ENCODE results near the gene HEG1.
"Not testable (repeated sequence)": the region's sequence is repeated elsewhere in the genome, so short reads cannot be mapped to it uniquely, and the experiment has no call there.

HEG1 gene

DNA sequence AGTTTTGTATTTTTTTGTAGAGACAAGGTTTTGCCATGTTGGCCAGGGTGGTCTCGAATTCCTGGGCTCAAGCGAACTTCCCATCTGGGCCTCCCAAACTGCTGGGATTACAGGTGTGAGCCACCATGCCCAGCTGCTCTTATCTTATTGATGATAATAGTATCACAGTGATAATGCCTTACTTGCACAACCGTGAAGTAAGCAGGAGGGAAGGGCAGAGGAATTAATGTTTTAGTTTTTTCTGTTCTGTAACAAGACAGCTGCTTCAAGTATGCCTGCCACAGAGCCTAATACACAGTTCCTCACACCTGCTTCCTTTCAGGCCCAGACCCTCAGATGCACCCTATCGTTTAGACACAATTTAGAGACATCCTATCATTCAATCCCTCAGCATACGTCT is 95.1 kb downstream of the HEG1 start:
- H3K27me3 ChIP-seq (ENCODE audit: insufficient read depth, poor library complexity, severe bottlenecking): no peaks in the 10 kb centered on the region
- TF ChIP-seq, protein P1, sequence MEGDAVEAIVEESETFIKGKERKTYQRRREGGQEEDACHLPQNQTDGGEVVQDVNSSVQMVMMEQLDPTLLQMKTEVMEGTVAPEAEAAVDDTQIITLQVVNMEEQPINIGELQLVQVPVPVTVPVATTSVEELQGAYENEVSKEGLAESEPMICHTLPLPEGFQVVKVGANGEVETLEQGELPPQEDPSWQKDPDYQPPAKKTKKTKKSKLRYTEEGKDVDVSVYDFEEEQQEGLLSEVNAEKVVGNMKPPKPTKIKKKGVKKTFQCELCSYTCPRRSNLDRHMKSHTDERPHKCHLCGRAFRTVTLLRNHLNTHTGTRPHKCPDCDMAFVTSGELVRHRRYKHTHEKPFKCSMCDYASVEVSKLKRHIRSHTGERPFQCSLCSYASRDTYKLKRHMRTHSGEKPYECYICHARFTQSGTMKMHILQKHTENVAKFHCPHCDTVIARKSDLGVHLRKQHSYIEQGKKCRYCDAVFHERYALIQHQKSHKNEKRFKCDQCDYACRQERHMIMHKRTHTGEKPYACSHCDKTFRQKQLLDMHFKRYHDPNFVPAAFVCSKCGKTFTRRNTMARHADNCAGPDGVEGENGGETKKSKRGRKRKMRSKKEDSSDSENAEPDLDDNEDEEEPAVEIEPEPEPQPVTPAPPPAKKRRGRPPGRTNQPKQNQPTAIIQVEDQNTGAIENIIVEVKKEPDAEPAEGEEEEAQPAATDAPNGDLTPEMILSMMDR (IDR thresholded peaks at IDR 0.05; ENCODE audit: insufficient read depth, low read length): no peak
- TF ChIP-seq SPI1 (IDR thresholded peaks at IDR 0.05; ENCODE audit: borderline replicate concordance, low read depth) (no peak), GABPA (IDR thresholded peaks at IDR 0.05; ENCODE audit: low read depth) (no peak), POLR2AphosphoS5 (IDR thresholded peaks at IDR 0.05; ENCODE audit: low read depth) (no peak), REST (IDR thresholded peaks at IDR 0.05; ENCODE audit: insufficient replicate concordance, low read depth) (no peak)
- no peak overlapping the region for H3K4me3 ChIP-seq (replicated peaks; ENCODE audit: insufficient read depth, low read length)
- DNase-seq (ENCODE audit: low read depth in 1 of 2, low spot score in 1 of 2): no peak
- H3K27ac ChIP-seq (replicated peaks): no peak overlapping the region

GRCh38 chr3:124960105-124960504 is 95.7 kb downstream of the HEG1 start:
- Histone ChIP-seq H3K27me3 (ENCODE audit: insufficient read depth, poor library complexity, severe bottlenecking) (no peaks in the 10 kb centered on the region), H3K4me3 (replicated peaks; ENCODE audit: insufficient read depth, low read length) (no peak overlapping the region), H3K27ac (replicated peaks) (no peak overlapping the region)
- no peak for DNase-seq (ENCODE audit: low read depth in 1 of 2, low spot score in 1 of 2)
- TF ChIP-seq POLR2AphosphoS5 (IDR thresholded peaks at IDR 0.05; ENCODE audit: low read depth) (no peak), REST (IDR thresholded peaks at IDR 0.05; ENCODE audit: insufficient replicate concordance, low read depth) (no peak), GABPA (IDR thresholded peaks at IDR 0.05; ENCODE audit: low read depth) (no peak), SPI1 (IDR thresholded peaks at IDR 0.05; ENCODE audit: borderline replicate concordance, low read depth) (no peak)
- TF ChIP-seq, protein P1 (IDR thresholded peaks at IDR 0.05; ENCODE audit: insufficient read depth, low read length): no peak

DNA sequence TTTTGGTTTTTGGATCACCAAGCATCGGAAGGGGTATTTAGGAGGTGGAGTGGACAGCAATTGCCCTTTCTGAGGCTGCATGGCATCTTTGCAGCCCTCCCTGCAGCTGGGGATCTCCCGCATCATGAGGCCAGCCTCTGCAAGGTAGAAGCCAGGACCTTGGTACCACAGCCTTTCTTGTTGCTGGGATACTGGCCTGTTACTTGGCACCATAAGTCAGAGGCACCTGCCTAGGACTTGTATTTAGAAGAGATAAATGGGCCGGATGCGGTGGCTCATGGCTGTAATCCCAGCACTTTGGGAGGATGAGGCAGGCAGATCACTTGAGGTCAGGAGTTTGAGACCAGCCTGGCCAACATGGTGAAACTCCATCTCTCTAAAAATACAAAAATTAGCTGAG is 97.8 kb downstream of the HEG1 start:
- DNase-seq (ENCODE audit: low read depth in 1 of 2, low spot score in 1 of 2); H3K4me3 ChIP-seq (replicated peaks; ENCODE audit: insufficient read depth, low read length); H3K27me3 ChIP-seq (ENCODE audit: insufficient read depth, poor library complexity, severe bottlenecking): not testable (repeated sequence)

DNA sequence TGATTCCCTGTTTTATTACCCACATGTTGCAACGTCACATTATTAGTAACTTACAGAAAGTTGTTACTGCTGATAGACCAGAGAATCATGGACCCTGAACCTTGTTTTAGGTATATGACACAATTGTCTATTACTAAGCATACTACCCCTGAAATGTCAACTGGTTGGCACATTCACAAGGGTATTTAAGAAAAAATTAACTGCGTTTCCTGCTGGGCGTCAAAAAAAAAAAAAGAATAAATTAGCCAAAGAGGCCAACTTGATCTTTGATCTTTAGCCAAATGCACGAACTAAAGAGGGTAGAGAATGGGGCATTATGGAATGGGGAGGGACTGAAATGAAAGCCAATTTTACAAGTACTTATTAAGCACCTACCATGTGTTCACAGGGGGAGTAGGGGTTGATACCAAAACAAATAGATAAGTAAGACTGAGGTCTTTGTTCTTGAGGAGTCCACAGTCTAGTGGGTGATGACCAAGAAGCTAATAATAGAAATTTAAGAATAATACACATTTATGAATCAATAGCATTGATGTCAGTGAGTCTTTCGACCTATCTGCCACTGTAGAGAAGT is 103.4 kb downstream of the HEG1 start:
- no peak for DNase-seq (ENCODE audit: low read depth in 1 of 2, low spot score in 1 of 2)
- TF ChIP-seq REST (IDR thresholded peaks at IDR 0.05; ENCODE audit: insufficient replicate concordance, low read depth) (no peak), POLR2AphosphoS5 (IDR thresholded peaks at IDR 0.05; ENCODE audit: low read depth) (no peak)
- H3K4me3 ChIP-seq (replicated peaks; ENCODE audit: insufficient read depth, low read length): no peak overlapping the region
- no peaks in the 10 kb centered on the region for H3K27me3 ChIP-seq (ENCODE audit: insufficient read depth, poor library complexity, severe bottlenecking)
- no peak overlapping the region for H3K27ac ChIP-seq (replicated peaks)

More for the DNA sequence above, 97.8 kb downstream of the HEG1 start:
- H3K27ac ChIP-seq (replicated peaks): not testable (repeated sequence)

Measured in HL-60 (cell line).